Neural crest cell (in vitro differentiated cells): ENCODE results near the gene EXOC4. TPM values are rescaled to one million over a fixed set of nuclear protein-coding genes. Genes with fewer than 3 reads are reported as not detected.
A peak's percentile ranks its signal among the peaks of the same experiment; 100 is the strongest.

Experiments used
- DNase-seq: peaks from one replicate; pipeline ENCODE4 v3.0.0; 2021; ENCODE audit warnings: low read depth, mixed read lengths, low spot score
- H3K27ac Mint-ChIP-seq: one replicate; pipeline ENCODE4 v1.8.0; 2021; ENCODE audit warnings: mild to moderate bottlenecking, mixed read lengths; ENCODE audit not compliant: unreplicated experiment
- H3K27me3 Mint-ChIP-seq: 2 replicates; pipeline ENCODE4 v1.8.0; 2021; ENCODE audit warnings: low read depth, mild to moderate bottlenecking, mixed read lengths
- H3K36me3 Mint-ChIP-seq: 2 replicates; pipeline ENCODE4 v1.8.0; 2021; ENCODE audit warnings: low read depth, mild to moderate bottlenecking, mixed read lengths
- H3K4me1 Mint-ChIP-seq: 2 replicates; pipeline ENCODE4 v1.8.0; 2021; ENCODE audit warnings: mixed read lengths
- H3K4me3 Mint-ChIP-seq: one replicate; pipeline ENCODE4 v1.8.0; 2021; ENCODE audit warnings: mild to moderate bottlenecking, mixed read lengths
- H3K9me3 Mint-ChIP-seq: 2 replicates; pipeline ENCODE4 v1.8.0; 2021; ENCODE audit warnings: mixed read lengths
- CTCF ChIP-seq: fragments of 200-600 bp; sonication (generic); conservative IDR thresholded peaks from 2 replicates; pipeline ENCODE4 v1.5.0; 2021; ENCODE audit warnings: antibody characterized with exemption, mild to moderate bottlenecking
- total RNA-seq: library from RNA; stranded (reverse); gene quantifications from 2 replicates; pipeline ENCODE4 v1.2.1, GENCODE V29; 2021

EXOC4 gene
- total RNA-seq, 1 donor from 2014 or later = 79.7 TPM

GRCh38 chr7:133976140-133976539, 723.3 kb downstream of the EXOC4 start:
- H3K36me3 Mint-ChIP-seq = peaks cover 6% of the 10 kb centered on the region
- TF ChIP-seq CTCF = no peak
- peaks cover 5% of the 10 kb centered on the region for H3K4me1 Mint-ChIP-seq
- H3K4me3 Mint-ChIP-seq = no peak overlapping the region
- no peak overlapping the region for H3K27ac Mint-ChIP-seq
- no peak for DNase-seq
- H3K27me3 Mint-ChIP-seq = no peaks in the 10 kb centered on the region
- no peaks in the 10 kb centered on the region for H3K9me3 Mint-ChIP-seq

- peaks cover 5% of the 10 kb centered on the region for H3K4me1 Mint-ChIP-seq
- no peaks in the 10 kb centered on the region for H3K27me3 Mint-ChIP-seq
- peaks cover 9% of the 10 kb centered on the region for H3K36me3 Mint-ChIP-seq
- peaks cover 2% of the 10 kb centered on the region for H3K9me3 Mint-ChIP-seq
- no peak overlapping the region for H3K27ac Mint-ChIP-seq
- no peak for TF ChIP-seq CTCF
- no peak for DNase-seq
- no peak overlapping the region for H3K4me3 Mint-ChIP-seq
Measured at GRCh38 chr7:133977409-133978274, 724.8 kb downstream of the EXOC4 start.

DNA sequence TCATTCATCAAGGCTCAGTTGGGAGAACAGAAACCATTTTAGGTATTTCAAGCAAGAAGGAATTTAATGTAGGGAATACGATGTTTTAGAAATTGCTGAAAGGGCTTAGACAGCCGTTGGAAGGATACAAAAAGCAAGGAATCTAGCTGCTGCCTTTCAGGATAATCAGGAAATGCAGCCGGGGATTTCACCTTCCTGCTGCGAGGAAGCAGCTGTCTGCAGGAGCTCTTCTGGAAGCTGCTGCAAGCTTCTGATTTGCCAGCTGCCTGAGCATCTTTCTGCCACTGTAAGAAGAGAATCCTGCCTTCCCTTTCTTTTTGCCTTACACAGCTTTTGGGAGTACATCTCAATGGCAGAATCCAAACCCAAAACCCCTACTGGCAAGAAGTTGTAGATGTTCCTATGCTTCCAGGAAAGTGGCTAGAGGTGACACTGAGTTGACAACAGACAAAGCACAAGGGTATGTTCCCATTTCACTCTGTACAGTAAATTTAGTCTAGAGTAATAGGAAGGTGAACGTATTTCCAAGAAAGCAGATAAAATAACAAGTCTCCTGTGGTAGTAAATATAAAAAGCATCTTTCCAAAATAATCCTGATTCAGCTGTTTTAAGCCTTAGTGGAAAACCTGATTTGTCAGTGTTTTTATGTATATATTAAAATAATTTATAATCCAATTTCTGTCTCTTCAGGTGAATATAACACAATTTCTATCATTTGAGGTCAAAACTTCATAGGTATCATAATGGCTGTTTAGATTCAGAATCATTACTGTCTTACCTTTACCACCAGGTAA, 725.8 kb downstream of the EXOC4 start:
- DNase-seq = no peak
- no peak overlapping the region for H3K27ac Mint-ChIP-seq
- TF ChIP-seq CTCF = no peak
- peaks cover 9% of the 10 kb centered on the region for H3K36me3 Mint-ChIP-seq
- H3K4me3 Mint-ChIP-seq = no peak overlapping the region
- peaks cover 2% of the 10 kb centered on the region for H3K9me3 Mint-ChIP-seq
- H3K27me3 Mint-ChIP-seq = no peaks in the 10 kb centered on the region
- H3K4me1 Mint-ChIP-seq = peaks cover 16% of the 10 kb centered on the region

- peaks cover 2% of the 10 kb centered on the region for H3K9me3 Mint-ChIP-seq
- DNase-seq = no peak
- no peak for TF ChIP-seq CTCF
- H3K27me3 Mint-ChIP-seq = no peaks in the 10 kb centered on the region
- H3K36me3 Mint-ChIP-seq = peaks cover 9% of the 10 kb centered on the region
- H3K4me1 Mint-ChIP-seq = peaks cover 32% of the 10 kb centered on the region
- no peak overlapping the region for H3K27ac Mint-ChIP-seq
- no peak overlapping the region for H3K4me3 Mint-ChIP-seq
Measured at GRCh38 chr7:133980804-133981203, 727.9 kb downstream of the EXOC4 start.

DNA sequence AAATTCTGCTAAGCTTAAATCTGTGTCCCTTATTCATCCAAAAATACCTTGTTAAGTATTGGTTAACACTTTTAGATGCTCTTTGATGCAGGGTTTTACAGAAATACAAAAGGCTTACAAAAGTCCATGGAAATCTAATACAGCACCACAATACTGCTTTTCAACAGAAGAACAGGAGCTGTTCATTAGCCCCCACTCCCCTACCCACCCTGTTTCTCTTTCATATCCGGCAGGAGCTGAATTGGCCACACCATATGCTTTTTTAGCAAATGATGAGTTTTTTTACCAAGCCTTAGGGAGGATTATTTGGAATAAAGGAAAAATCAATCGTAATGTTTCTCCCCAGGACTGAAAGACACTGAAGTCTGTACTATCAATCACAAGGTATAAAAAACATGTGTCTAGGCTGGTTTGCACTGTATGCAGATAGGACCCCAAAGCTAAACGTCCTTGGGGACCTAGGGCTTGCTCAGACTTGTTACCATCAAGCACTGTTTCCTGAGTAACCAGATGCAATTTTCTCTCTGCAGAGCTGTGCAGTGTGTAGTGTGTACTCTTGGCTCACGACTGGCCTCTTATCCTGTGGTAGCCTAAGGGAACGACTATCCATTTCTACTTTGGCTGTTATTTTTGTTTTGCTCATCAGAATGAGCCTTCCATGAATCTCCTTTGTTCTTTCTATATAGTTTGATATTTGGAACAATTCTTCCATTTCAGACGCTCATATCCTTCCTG, 731.0 kb downstream of the EXOC4 start:
- peaks cover 9% of the 10 kb centered on the region for H3K36me3 Mint-ChIP-seq
- H3K9me3 Mint-ChIP-seq = peaks cover 2% of the 10 kb centered on the region
- H3K4me1 Mint-ChIP-seq = peaks cover 27% of the 10 kb centered on the region
- H3K27me3 Mint-ChIP-seq = no peaks in the 10 kb centered on the region
- H3K4me3 Mint-ChIP-seq = peak overlapping the region; percentile 42
- peak; percentile 1 for DNase-seq
- H3K27ac Mint-ChIP-seq = peak overlapping the region; percentile 0
- no peak for TF ChIP-seq CTCF
